Right kidney (tissue), 9 donors: ENCODE results near the gene PIH1D1.

Experiments used
- DNase-seq: peaks from one replicate; pipeline ENCODE4 v3.0.0-alpha.2; 2016
- long read RNA-seq, 8 donors: transcript quantifications; one replicate each; lab custom pipeline, GENCODE V29; 2026

PIH1D1 gene
- long read RNA-seq, donor 1, transcript PIH1D1-201 (9 exons, 1,192 nt): major isoform, 38 of 374 reads
- long read RNA-seq, donor 1, transcript PIH1D1-223 (2 exons, 474 nt): minor isoform, 10 of 374 reads
- long read RNA-seq, donor 1, partial matches to known transcripts: 268 of 374 reads
- long read RNA-seq, donor 1, other reads (novel, unspliced or antisense): 53 of 374 reads
- long read RNA-seq, donor 2, transcript PIH1D1-223 (2 exons, 474 nt): minor isoform, 5 of 25 reads
- long read RNA-seq, donor 2, transcript PIH1D1-201 (9 exons, 1,192 nt): major isoform, 18 of 25 reads
- long read RNA-seq, donor 2, partial matches to known transcripts: 0 of 25 reads
- long read RNA-seq, donor 2, other reads (novel, unspliced or antisense): 0 of 25 reads
- long read RNA-seq, donor 3, transcript PIH1D1-208 (3 exons, 424 nt): major isoform, 7 of 136 reads
- long read RNA-seq, donor 3, transcript PIH1D1-201 (9 exons, 1,192 nt): minor isoform, 5 of 136 reads
- long read RNA-seq, donor 3, partial matches to known transcripts: 96 of 136 reads
- long read RNA-seq, donor 3, other reads (novel, unspliced or antisense): 24 of 136 reads
- long read RNA-seq, donor 4, transcript PIH1D1-201 (9 exons, 1,192 nt): major isoform, 26 of 54 reads
- long read RNA-seq, donor 4, transcript PIH1D1-223 (2 exons, 474 nt): minor isoform, 11 of 54 reads
- long read RNA-seq, donor 4, transcript PIH1D1-205 (3 exons, 1,037 nt): minor isoform, 5 of 54 reads
- long read RNA-seq, donor 4, partial matches to known transcripts: 5 of 54 reads
- long read RNA-seq, donor 4, other reads (novel, unspliced or antisense): 0 of 54 reads
- long read RNA-seq, donor 5, transcript PIH1D1-201 (9 exons, 1,192 nt): major isoform, 37 of 56 reads
- long read RNA-seq, donor 5, transcript PIH1D1-223 (2 exons, 474 nt): minor isoform, 17 of 56 reads
- long read RNA-seq, donor 5, partial matches to known transcripts: 0 of 56 reads
- long read RNA-seq, donor 5, other reads (novel, unspliced or antisense): 0 of 56 reads
- long read RNA-seq, donor 6, transcript PIH1D1-201 (9 exons, 1,192 nt): major isoform, 27 of 326 reads
- long read RNA-seq, donor 6, transcript PIH1D1-223 (2 exons, 474 nt): minor isoform, 6 of 326 reads
- long read RNA-seq, donor 6, partial matches to known transcripts: 248 of 326 reads
- long read RNA-seq, donor 6, other reads (novel, unspliced or antisense): 42 of 326 reads
- long read RNA-seq, donor 7, transcript PIH1D1-223 (2 exons, 474 nt): minor isoform, 7 of 95 reads
- long read RNA-seq, donor 7, transcript PIH1D1-201 (9 exons, 1,192 nt): major isoform, 45 of 95 reads
- long read RNA-seq, donor 7, partial matches to known transcripts: 33 of 95 reads
- long read RNA-seq, donor 7, other reads (novel, unspliced or antisense): 5 of 95 reads
- long read RNA-seq, donor 8, transcript PIH1D1-201 (9 exons, 1,192 nt): major isoform, 22 of 63 reads
- long read RNA-seq, donor 8, transcript PIH1D1-223 (2 exons, 474 nt): minor isoform, 5 of 63 reads
- long read RNA-seq, donor 8, partial matches to known transcripts: 33 of 63 reads
- long read RNA-seq, donor 8, other reads (novel, unspliced or antisense): 0 of 63 reads

DNA sequence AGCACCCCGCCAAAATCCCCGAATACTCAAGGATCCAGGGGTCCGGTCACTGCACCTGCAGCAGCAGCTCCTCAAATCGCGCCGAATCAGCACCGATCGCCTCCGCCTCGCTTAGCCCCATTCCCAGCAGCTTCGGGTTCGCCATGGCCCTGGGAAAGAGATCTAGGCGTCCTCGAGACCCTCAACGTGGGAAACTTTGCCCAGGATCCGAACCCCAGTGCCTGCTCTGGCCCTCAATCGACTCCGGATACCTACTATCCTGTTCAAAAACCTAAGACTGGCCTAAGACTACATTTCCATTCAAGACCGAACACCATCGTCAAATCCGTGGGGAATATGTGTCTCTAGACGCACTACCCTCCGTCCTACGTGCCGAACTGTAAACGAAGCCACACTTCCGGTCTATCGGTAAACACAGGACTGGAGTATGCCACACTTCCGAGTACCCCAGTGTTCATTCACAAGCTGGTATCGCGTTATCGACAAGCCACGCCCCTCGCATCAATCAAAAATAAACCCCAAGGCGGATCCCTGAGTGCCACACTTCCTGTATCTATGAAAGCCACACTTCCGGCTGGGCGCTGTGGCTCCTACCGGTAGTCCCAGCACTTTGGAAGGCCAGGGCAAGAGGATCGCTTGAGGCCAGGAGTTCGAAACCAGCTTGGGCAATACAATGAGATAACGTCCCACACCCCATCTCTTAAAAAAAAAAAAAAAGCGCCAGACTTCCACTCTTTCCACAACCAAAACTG, at the start of gene PIH1D1:
Gene PIH1D1, minus strand, starts transcription at position 385 of the 752 bp plus-strand sequence. Its CDS starts 240 bp downstream, at position 145.
- DNase-seq: peak; percentile 82

DNA sequence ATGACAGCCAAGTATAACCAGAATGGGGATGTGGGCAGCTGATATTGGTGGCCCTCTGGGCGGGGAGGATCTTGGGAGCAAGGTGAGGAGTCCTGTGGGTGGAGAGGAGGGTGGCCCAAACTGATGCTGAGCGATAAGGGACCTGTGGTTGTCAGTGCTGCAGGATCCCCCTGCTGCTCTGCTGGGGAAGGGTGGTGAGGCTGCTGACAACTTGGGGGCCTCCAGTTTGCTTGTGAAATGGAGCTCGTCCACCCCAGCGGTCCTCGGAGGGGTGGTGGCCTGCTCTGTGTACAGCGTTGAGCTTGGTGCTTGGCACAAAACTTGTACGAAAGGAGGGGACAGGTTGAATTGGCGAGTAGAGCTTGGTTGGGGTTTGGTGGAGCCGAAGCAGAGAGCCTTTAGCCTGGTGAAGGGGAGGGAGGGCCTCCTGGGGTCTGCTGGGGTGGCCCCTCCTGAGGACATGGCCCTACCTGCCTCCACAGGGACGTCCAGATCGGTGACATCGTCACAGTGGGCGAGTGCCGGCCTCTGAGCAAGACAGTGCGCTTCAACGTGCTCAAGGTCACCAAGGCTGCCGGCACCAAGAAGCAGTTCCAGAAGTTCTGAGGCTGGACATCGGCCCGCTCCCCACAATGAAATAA, 47.5 kb upstream of the PIH1D1 start:
- no peak for DNase-seq

DNA sequence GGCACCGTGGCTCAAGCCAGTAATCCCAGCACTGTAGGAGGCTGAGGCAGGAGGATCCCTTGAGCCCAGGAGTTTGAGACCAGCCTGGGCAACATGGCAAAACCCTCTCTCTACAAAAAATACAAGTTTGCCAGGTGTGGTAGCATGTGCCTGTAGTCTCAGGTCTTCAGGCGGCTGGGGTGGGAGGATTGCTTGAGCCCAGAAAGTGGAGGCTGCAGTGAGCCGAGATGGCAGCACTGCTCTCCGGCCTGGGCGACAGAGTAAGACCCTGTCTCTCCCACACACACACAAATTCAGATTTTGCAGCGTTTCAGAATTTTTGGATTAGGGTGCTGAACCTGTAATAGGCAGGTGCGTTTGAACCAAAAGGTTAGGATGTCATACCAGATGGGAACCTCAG, 46.9 kb upstream of the PIH1D1 start:
- DNase-seq: no peak

DNA sequence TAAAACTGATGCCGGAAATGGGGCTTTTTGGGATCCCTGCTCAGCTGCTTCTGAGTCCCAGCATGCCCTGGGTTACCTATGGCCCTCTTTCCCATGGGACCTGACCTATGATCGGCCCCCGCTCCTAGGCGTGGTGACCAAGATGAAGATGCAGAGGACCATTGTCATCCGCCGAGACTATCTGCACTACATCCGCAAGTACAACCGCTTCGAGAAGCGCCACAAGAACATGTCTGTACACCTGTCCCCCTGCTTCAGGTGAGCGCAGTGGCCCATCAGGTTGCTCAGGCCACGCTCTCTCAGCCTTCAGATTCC, 46.1 kb upstream of the PIH1D1 start:
- no peak for DNase-seq

DNA sequence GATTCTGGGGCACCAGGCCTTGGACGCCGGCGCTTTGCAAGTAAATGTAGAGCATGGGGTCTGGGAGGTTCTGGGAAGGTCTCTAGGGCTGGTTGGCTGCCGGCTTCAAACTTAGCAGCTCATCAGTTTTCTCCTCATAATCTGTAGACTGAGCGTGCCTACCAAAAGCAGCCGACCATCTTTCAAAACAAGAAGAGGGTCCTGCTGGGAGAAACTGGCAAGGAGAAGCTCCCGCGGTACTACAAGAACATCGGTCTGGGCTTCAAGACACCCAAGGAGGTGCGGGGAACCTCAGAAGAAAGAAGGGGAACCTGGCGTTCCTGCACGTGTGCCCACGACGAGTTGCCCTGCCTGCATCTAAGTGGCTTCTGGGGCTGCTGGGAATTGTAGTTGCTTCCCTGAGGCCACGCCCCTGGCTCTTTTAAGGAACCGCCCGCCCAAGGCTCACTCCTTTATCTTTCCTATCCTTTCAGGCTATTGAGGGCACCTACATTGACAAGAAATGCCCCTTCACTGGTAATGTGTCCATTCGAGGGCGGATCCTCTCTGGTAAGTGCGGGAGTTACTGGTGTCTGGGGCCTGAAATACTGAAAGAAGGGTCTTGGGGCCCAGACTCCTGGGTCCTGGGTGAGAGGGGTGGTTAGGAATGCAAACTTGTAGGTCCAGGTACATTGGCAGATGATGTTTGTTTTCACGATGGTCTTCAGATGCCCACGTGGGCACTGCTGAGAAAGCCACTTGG, 45.6 kb upstream of the PIH1D1 start:
- no peak for DNase-seq

DNA sequence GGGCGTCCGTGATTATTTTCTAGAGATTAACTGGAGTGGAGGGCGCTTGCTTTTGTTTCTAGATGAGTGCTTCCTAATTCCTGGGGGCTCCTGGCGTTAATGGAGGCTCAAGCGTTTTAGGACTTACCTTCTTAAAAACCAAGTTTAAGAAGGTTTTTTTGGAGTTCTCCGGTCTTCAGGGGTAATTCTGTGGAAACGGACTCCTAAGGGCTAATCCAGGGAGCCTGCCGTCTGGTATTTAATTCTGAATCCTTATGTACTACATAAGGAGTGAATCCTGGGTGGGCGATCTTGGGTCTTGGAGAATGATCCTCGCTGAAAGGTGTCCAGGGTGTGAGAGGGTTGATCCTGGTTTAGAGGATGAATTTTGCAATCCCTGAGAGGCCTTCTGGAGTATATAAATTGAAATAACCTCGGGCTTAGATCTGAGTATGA, 45.0 kb upstream of the PIH1D1 start:
- DNase-seq: no peak

DNA sequence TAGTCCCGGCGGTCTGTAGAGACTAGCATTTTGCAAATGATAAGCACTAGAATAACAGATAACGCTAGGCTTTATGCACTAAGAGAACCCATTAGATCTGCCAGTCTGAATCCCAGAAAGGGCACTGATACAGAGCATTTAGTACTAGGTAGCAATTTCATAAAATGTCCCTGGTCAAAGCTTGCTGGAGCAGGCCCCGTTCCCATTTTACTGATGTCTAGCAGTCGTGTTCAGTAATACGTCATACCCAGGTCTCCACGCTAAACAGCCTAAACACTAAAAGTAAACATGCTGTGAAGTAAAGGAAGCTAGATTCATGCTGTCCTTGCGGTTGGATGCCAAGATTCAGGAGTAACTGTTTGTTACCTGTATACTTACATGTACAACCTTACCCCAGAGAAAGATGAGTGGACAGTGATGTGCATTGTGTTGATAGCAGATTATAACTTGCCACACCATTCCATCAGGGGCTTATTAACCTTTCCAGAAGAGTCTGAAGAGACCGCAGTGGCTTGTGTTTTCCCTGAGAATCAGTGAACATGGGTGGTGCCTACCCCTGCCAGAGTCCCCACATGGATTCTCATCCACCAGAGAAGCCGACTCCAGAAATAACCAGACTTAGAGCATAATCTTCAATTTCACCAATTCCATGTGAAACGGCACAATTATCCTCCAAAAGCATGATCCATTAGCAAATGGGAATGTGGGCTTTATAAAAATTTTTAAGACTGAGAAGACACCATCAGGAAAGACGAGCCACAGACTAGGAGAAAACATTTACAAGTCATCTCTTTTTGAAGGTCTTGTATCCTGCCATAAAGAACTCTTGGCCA, 41.2 kb upstream of the PIH1D1 start:
- no peak for DNase-seq

DNA sequence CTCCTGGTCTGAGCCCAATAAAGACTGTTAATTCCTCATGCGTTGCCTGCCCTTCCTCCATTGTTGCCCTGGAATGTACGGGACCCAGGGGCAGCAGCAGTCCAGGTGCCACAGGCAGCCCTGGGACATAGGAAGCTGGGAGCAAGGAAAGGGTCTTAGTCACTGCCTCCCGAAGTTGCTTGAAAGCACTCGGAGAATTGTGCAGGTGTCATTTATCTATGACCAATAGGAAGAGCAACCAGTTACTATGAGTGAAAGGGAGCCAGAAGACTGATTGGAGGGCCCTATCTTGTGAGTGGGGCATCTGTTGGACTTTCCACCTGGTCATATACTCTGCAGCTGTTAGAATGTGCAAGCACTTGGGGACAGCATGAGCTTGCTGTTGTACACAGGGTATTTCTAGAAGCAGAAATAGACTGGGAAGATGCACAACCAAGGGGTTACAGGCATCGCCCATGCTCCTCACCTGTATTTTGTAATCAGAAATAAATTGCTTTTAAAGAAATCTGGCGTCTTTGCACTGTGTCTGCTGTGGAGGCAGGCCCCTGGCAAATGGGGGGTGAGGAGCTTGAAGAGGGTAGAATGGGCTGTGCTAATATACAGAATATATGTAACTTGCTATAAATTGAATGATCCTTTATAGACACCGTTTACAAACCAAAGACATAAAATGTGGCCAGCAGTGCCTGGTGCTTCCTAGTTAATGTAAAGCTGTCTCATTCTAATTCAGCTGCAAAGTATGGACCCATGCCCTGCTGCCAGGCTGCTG, 40.4 kb upstream of the PIH1D1 start:
- no peak for DNase-seq

DNA sequence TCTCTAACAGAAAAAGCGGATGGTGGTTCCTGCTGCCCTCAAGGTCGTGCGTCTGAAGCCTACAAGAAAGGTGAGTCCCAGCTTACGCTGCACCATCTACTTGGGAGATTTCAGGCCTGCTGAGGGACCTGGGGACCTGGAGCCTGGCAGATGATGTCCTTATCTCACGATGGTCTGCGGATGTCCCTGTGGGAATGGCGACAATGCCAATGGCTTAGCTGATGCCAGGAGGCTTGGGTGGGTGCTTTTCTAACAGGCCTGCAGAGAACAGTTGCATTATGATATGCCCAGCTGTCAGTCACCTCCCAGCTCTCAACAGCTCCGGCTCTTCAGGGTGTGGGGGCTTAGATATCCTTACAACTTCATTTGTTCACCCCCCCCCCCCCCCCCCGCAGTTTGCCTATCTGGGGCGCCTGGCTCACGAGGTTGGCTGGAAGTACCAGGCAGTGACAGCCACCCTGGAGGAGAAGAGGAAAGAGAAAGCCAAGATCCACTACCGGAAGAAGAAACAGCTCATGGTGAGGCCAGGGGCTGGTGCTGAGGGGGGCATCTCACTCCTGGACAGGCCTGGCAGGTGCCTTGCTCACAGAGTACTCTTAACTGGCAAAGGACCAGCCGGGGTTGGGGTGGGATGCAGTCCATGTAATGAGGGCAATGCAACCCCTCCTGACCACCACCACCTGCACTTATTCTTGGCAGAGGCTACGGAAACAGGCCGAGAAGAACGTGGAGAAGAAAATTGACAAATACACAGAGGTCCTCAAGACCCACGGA, 39.6 kb upstream of the PIH1D1 start:
- DNase-seq: no peak

DNA sequence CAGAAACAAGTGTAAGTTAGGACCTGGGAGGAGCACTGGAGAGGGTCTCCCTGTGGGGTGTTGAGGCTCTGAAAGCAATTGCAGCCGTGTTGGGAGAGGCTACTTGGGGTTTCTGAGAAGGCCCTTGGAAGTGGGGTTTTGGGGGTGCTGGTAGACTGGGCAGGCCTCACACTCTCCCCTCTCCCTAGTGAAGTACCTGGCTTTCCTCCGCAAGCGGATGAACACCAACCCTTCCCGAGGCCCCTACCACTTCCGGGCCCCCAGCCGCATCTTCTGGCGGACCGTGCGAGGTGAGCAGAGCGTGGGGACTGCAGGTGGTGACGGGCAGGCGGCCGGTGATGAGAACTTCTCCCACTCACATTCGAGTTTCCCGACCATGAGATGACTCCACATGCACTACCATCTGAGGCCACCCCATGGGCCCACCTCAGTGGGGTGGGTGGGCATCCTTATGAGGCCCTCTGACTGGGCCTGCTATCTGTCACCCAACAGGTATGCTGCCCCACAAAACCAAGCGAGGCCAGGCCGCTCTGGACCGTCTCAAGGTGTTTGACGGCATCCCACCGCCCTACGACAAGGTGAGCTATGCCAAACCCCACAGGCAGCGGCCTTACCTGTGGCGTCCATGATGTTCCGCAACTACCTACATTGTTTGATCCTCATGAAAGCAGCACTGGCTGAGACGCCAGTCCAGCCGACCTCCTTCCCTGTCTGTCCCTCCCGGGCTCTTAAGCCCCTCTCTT, 38.8 kb upstream of the PIH1D1 start:
- no peak for DNase-seq

DNA sequence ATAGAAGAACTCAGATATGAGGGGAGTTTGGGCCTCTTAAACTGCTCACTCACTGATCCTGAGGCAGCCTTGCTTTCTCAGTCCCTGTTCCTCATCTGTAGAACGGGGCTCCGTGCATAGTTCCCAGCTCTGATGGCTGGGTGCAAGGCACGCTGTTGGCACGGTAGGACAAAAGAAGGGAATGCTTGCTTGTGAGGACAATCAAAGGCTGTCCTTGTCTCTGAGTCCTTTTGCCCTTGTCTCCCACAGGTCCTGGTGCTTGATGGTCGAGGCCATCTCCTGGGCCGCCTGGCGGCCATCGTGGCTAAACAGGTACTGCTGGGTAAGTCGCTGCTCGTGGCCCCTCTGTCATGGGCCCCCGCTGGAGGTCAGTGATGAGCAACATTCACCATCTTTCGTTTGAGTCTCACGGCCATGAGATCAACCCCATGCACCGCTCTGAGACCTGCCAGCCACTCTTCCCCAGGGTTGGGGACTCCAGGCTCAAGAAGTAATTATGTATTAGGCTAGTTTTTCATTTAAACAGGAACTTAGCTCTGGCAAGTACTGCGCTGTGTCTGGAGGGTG, 38.1 kb upstream of the PIH1D1 start:
- no peak for DNase-seq

DNA sequence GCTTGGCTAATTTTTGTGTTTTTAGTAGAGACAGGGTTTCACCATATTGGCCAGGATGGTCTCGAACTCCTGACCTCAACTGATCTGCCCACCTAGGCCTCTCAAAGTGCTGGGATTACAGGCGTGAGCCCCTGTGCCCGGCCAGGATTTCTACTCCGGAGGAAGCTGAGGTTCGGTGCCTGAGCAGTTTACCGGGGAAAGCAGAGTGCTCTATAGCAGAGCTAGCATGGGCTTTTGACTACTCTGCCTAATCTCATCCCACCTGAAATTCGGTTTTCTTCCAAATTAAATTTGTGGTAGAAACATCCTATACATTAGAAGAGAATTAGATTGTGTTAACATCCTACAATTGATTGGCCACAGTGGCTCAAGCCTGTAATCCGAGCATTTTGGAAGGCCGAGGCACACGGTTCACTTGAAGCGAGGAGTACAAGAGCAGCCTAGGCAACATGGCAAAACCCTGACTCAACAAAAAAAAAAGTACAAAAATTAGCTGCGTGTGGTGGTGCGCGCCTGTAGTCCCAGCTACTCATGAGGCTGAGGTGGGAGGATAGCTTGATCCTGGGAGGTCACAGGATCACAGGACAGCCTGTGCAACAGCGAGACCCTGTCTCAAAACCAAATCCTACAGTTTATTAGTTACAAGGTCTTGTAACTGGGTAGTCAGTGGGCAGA, 37.4 kb upstream of the PIH1D1 start:
- DNase-seq: no peak

DNA sequence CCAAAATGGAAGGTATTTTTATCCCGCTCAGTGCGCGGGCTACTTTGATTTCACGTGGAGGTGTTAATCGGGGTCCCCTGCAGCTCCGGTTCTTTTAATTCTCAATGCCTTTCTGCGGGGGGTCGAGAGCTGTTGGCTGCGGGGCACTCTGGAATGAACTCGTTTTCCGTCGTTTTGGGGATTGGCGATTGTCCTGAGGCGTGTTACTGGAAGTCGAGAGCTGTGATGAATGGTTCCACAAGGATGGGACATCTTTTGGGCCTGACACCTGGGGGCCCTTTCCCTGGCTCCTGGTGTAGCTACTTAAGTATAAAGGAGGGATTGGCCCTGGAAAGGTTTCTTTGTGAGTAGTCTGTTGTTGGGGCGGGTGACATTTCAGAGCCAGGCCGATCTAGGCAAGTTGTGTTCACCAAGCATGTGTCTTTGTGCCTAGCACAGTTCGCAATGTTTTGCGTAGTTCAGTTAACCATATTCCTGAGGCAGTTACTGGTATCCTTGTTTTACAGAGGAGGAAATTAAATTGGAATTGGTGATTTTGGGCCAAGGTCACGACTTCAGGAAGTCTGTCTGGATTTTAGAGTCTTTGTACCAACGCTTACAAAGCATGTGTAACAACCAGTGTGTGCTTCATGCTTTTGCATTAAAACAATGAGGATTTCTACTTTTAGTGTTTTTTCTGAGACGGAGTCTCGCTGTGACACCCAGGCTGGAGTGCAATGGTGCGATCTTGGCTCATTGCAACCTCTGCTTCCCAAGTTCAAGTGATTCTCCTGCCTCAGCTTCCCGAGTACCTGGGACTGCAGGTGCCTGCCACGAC, 36.6 kb upstream of the PIH1D1 start:
- DNase-seq: no peak

DNA sequence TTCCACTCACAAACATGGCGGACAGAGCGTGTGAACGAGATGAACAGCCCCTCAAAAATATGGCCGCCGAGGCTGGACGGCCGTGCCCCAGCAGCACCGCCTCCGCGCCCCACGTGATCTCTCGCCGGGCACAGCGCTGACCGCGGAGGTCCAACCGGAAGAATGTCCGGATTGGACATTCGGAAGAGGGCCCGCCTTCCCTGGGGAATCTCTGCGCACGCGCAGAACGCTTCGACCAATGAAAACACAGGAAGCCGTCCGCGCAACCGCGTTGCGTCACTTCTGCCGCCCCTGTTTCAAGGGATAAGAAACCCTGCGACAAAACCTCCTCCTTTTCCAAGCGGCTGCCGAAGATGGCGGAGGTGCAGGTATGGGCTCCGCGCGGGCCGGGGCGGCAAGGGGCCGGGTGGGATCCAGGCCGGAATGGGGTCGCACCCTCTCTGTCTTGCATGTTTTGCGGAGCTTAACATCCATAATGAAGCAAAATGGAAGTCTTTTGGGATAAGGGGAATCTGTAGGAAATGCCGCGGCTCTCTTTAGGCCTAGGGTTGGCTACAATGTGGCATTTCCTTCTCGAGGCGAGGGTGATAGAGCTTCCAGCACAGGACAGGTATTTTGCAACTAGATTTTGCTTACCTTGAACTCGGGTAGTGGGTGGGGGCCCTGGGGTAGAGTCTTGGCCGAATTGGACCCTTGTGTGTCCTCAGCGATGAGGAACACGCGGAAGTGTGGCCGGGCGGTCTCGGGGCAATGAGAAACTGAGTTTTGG, 35.8 kb upstream of the PIH1D1 start, which contains the start of gene RPL13A:
Gene RPL13A, plus strand, starts transcription at position 332 of the 769 bp plus-strand sequence. Its CDS starts 22 bp downstream, at position 354.
- peak; percentile 90 for DNase-seq
